SHP77 treated with DMSO at 0.1 percent for 48 hours (cell line): ENCODE measurements around the gene DCAF16.
"Not testable (repeated sequence)": the region's sequence is repeated elsewhere in the genome, so short reads cannot be mapped to it uniquely, and the experiment has no call there.

Experiments
- DNase-seq: peaks from one replicate; lab custom pipeline; 2025; lab: John Stamatoyannopoulos, UW

Gene DCAF16

GRCh38 chr4:17810260-17811077 is at the start of gene DCAF16, which contains the start of gene NCAPG:
Gene DCAF16, minus strand, starts transcription at chr4:17810757. Its CDS starts 6,616 bp downstream, at chr4:17804141.
Gene NCAPG, plus strand, starts transcription at chr4:17810979. Its CDS starts 99 bp downstream, at chr4:17811078.
- DNase-seq, result peak; percentile 76

- no peak for DNase-seq
Observed at GRCh38 chr4:17859793-17860406, 49.3 kb upstream of the DCAF16 start.

DNA sequence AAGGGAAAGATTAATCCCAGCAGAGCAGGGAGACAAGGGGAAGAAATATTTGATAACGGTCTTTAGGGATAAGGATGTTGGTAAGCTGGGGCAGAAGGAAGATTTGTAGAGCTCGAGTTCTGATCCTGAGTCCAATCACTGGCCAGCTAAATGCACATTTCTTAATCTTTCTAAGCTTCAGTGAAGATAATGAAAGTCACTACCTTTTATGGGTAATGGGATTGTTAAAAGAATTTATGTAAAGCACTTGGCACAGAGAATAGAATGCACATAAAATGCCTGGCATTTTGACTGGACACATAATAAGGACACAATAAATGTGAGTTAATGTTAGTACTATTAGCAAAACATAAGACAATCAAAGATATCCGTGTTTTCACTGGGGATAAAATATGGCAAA is 43.5 kb upstream of the DCAF16 start:
- DNase-seq, result no peak

GRCh38 chr4:17851959-17852358 is 41.4 kb upstream of the DCAF16 start:
- no peak for DNase-seq

DNA sequence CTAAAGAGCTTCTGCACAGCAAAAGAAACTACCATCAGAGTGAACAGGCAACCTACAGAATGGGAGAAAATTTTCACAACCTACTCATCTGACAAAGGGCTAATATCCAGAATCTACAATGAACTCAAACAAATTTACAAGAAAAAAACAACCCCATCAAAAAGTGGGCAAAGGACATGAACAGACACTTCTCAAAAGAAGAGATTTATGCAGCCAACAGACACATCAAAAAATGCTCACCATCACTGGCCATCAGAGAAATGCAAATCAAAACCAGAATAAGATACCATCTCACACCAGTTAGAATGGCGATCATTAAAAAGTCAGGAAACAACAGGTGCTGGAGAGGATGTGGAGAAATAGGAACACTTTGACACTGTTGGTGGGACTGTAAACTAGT is 39.7 kb upstream of the DCAF16 start:
- not testable (repeated sequence) for DNase-seq

GRCh38 chr4:17846266-17846665 is 35.7 kb upstream of the DCAF16 start:
- no peak for DNase-seq

GRCh38 chr4:17823871-17824669 is 13.5 kb upstream of the DCAF16 start:
- DNase-seq, result no peak

DNA sequence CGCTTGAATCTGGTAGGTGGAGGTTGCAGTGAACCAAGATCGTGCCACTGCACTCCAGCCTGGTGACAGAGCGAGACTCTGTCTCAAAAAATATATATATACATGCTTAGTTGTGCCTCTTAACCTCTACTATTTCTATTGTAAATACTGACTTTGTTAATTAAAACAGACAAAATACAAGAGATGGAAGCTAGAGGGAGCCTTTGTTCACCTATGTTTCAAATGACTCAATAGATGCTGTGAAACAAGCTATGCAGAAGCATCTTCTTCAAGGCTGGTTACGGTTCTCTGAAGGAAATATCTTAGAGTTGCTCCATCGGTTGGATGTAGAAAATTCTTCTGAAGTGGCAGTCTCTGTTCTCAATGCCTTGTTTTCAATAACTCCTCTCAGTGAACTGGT is 6.5 kb upstream of the DCAF16 start:
- DNase-seq, result peak; percentile 12

DNA sequence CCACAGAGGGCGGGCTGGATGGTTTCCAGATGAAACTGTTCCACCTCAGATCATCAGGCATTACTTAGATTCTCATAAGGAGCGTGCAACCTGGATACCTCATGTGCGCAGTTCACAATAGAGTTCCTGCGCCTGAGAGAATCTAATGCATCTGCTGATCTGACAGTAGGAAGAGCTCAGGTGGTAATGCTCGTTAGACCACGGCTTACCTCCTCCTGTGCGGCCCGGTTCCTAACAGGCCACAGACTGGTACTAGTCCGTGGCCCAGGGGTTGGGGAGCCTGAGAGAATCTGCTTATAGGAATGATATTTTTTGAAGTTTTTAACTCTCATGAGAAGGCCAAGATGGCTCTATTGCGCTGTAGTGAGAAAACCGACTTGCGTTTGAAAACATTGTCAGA is 5.6 kb upstream of the DCAF16 start:
- no peak for DNase-seq

DNA sequence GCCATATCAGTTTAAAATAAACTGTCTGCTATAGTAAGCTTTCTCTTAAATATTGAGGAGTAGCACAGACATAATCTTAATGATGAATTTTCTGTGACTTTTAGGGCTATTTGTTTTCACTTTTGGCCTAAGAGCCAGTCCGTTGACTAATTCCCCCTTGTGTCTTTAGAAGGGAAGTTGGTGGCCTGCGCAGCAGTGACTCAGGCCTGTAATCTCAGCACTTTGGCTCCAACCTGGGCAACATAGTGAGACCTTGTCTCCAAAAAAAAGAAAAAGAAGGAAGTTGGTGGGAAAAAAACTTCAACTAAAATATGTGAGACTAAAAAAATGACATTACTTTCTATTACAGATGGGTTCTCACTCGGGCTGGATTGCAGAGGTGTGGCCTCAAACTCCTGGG is 3.6 kb upstream of the DCAF16 start:
- no peak for DNase-seq

GRCh38 chr4:17812801-17813200 is 2.2 kb upstream of the DCAF16 start:
- DNase-seq, result no peak

GRCh38 chr4:17812125-17812524 is 1.6 kb upstream of the DCAF16 start:
- no peak for DNase-seq

- no peak for DNase-seq
Observed at GRCh38 chr4:17811078-17811603, 584 bp upstream of the DCAF16 start.

DNA sequence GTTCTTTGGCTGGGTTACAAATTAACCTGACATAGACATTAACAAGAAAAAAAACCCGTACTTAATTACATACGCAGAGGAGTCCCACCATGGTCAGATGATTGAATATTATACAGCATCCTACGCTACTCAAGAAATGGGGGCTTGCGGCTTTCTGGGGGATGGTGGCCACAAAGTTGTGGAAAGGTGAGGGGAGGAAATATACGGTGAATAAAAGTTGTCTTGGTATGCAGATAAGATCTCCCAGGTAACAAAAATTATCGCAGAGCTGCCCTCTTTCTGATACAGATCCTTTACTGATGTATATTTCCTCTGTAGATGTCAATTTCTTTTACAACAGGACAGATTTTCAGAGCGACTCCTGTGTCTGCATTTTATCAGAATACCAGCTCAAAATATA is 890 bp downstream of the DCAF16 start:
- DNase-seq, result no peak

DNA sequence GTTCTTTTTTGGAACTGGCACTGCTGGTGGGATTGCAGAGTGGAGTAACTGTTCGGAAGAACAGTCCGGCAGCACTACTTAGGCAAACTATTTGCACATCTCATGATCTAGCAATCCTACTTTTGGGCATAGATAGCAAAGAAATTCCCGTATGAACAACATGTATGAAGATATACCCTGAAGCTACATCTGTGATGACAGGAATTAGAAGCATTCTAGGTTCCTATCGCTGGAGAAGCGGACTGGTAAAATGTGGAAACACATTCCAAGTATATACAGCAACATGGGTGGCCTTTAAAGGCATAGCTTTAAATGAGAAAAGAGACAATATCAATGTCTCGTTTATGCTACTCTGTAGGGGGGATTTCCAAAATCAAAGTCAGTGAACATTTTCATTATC is 3.1 kb downstream of the DCAF16 start:
- no peak for DNase-seq

DNA sequence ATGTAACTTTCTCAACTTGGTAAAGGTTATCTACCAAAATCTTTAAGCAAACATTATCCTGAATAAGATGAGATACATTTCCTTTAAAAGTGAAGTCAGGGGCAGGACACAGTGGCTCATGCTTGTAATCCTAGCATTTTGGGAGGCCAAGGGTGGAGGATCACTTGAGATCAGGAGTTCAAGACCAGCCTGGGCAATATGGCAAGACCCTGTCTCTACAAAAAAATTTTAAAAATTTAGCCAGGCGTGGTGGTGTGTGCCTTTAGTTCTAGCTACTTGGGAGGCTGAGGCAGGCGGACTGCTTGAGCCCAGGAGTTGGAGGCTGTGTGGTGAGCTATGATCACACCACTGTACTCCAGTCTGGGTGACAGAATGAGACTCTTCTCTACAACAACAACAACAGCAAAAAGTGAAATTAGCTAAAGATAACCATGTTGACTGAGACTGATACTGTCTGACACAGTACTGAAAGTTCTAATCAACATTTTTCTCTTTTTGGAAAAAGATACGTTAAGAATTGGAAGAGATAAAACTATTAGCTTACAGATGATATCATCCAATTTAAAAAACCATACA is 4.9 kb downstream of the DCAF16 start:
- DNase-seq, result no peak

GRCh38 chr4:17797808-17798207 is 12.7 kb downstream of the DCAF16 start:
- no peak for DNase-seq

DNA sequence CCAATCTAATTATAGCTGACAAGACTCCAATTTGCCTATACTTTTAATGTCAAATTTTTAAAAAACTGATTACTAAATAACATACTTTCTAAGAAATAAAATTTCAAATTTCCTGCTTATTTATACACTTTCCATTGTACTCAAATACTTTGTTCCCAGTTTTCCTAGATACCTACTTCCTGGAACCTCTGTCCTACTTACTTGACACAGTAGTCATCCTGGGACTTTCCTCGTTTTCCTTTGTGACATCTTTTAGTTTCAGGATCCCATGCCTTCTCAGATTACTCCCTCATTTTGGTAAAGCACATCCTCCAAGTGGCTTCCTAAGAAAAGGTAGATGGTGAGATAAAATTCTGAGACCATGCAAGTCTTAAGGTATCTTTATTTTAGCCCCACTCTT is 15.8 kb downstream of the DCAF16 start:
- no peak for DNase-seq

DNA sequence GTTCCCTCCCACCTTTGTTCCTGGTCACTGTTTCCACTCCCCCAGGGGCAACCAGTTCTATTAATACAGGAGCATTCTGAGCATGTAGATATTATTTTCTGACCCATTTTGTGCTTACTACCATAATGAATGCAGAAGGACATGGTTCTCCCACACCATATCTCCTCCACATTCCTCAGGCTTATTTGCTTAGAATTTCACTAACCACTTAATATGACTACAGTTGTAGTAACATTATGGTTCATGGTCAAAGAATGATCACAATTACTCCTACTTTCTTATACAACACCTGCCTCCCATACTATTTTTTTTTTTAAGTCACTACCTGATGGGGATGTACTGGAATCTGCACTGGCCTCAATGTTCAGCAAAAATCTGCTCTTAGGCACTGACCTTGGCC is 21.6 kb downstream of the DCAF16 start:
- no peak for DNase-seq

DNA sequence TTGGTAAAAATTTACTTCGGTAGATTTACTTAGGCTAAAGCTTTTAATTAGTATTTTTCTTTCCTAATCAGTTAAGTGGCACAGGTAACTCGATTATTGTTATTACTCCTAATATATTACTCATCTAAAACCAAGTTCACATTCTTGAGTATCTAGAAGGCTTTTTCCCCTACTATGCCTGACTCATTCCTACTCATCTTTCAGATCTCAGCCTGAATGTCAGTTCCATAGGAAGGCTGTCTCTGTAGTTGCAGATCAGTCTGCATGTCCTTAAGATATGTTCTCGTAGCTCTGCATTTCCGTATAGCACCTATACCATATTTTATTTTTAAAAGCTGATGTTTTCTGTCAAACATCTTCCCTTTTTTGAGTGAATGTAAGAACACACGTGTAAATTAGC is 23.2 kb downstream of the DCAF16 start:
- no peak for DNase-seq

GRCh38 chr4:17786567-17786966 is 24.0 kb downstream of the DCAF16 start:
- no peak for DNase-seq

- no peak for DNase-seq
Observed at GRCh38 chr4:17785858-17786257, 24.7 kb downstream of the DCAF16 start.
